Hypothalamus (tissue), 51 donors: ENCODE data around the gene BCL2.

Experiments used
- DNase-seq, 51 donors: peaks; one replicate each; lab custom pipeline; 2025; lab: John Stamatoyannopoulos, UW

Gene BCL2

GRCh38 chr18:63074981-63075404 lies 244.6 kb downstream of the BCL2 start:
- DNase-seq = peak; percentile 22 to 89 (median 68)

- no peak for DNase-seq
Observed at GRCh38 chr18:63073481-63073880, 246.1 kb downstream of the BCL2 start.
